ENCODE measurements around the gene OR10A7. TPM values are rescaled to one million over a fixed set of nuclear protein-coding genes. Genes with fewer than 3 reads are reported as not detected.

OR10A7 gene
- polyA plus RNA-seq, 2 of the 4 experiments (the other 2 are of a cell fraction), result not detected

DNA sequence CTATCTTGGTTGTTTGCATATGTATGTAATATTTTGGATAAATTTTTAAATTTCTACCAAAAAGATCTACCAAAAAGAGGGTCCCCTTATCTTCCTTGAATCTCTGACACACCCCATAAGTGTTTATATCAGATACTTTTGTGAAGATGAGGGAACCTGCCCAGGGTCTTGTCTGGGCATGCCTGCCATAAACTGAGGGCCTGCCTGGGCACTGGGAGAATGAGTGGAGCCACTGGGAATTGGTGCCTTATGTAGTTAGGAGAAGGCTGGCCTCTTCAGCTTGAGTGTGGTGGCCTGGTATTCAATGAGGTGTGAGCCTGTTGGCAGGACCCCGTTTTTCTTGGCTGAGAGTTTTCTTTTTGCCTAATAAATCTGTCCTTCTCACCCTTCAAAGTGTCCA, 48.1 kb upstream of the OR10A7 start:
- FAIRE-seq (no peak), ATAC-seq (no peak), DNase-seq (ENCODE audit: low read depth in 1 of 2, low spot score in 1 of 2) (no peak)
- Histone ChIP-seq H3K4me1 (no peaks in the 10 kb centered on the region), H3K9me3 (no peaks in the 10 kb centered on the region), H3K4me3 (no peak overlapping the region), H3K4me2 (no peak overlapping the region), H3K27ac (no peak overlapping the region)
- ChIA-PET POLR2A (no interaction called here), CTCF (no interaction called here)
- 0% methylated on average over 1 of the region's 1 CpG for WGBS (ENCODE audit: missing lambda C conversion rate)
- TF ChIP-seq HEYL (CRISPR knock-in tag; IDR thresholded peaks at IDR 0.05) (no peak), TP53 (CRISPR knock-in tag; IDR thresholded peaks at IDR 0.05) (no peak), POLR2AphosphoS2 (conservative IDR thresholded peaks at IDR 0.05; ENCODE audit: low read length) (no peak), ZFP36 (IDR thresholded peaks at IDR 0.05; ENCODE audit: borderline replicate concordance, partially characterized antibody) (no peak), JUNB (IDR thresholded peaks at IDR 0.05) (no peak), ZSCAN20 (CRISPR knock-in tag; IDR thresholded peaks at IDR 0.05) (no peak), HOXA7 (CRISPR knock-in tag; IDR thresholded peaks at IDR 0.05) (no peak), BHLHE40 (IDR thresholded peaks at IDR 0.05; ENCODE audit: low read depth, low read length) (no peak), RFX5 (IDR thresholded peaks at IDR 0.05) (no peak), TFCP2L1 (CRISPR knock-in tag; IDR thresholded peaks at IDR 0.05) (no peak), CEBPB (IDR thresholded peaks at IDR 0.05) (no peak)
- TF ChIP-seq, protein P1, sequence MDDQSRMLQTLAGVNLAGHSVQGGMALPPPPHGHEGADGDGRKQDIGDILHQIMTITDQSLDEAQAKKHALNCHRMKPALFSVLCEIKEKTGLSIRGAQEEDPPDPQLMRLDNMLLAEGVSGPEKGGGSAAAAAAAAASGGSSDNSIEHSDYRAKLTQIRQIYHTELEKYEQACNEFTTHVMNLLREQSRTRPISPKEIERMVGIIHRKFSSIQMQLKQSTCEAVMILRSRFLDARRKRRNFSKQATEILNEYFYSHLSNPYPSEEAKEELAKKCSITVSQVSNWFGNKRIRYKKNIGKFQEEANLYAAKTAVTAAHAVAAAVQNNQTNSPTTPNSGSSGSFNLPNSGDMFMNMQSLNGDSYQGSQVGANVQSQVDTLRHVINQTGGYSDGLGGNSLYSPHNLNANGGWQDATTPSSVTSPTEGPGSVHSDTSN (IDR thresholded peaks at IDR 0.05), result no peak
- TF ChIP-seq, protein P2, sequence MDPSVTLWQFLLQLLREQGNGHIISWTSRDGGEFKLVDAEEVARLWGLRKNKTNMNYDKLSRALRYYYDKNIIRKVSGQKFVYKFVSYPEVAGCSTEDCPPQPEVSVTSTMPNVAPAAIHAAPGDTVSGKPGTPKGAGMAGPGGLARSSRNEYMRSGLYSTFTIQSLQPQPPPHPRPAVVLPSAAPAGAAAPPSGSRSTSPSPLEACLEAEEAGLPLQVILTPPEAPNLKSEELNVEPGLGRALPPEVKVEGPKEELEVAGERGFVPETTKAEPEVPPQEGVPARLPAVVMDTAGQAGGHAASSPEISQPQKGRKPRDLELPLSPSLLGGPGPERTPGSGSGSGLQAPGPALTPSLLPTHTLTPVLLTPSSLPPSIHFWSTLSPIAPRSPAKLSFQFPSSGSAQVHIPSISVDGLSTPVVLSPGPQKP (IDR thresholded peaks at IDR 0.05; ENCODE audit: low read depth, low read length), result no peak

DNA sequence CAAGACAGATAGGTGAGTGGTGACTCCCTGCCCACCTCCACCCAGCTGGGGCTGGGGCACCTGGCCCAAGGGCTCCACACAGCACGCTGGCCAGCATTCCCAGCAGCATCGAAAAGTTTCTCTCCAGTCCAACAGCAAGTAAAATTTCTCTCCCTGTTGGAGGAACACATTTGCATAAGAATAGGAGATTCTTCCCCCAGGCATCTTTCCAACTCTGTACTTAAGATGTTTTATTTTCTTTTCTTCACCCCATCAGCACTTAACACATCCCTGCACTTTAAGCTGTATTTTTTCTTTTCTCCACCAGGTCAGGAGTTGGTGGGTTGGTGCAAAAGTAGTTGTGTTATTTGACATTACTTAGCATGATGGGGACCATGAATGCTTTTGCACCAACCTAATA, 47.4 kb upstream of the OR10A7 start:
- POLR2A ChIA-PET, result no interaction called here
- no peak for FAIRE-seq
- WGBS (ENCODE audit: missing lambda C conversion rate), result 10% methylated on average over 2 of the region's 2 CpGs
- no peak overlapping the region for H3K4me2 ChIP-seq
- no peak for ATAC-seq
- TF ChIP-seq ESRRA (IDR thresholded peaks at IDR 0.05; ENCODE audit: borderline replicate concordance, low read length) (no peak), TP53 (CRISPR knock-in tag; IDR thresholded peaks at IDR 0.05) (no peak), HOXB5 (CRISPR knock-in tag; IDR thresholded peaks at IDR 0.05) (no peak), CBX2 (IDR thresholded peaks at IDR 0.05; ENCODE audit: borderline replicate concordance, low read depth) (no peak), CEBPB (IDR thresholded peaks at IDR 0.05) (no peak), RNF2 (IDR thresholded peaks at IDR 0.05; ENCODE audit: borderline replicate concordance, low read depth) (no peak)
- TF ChIP-seq, protein P2 (IDR thresholded peaks at IDR 0.05; ENCODE audit: low read depth, low read length), result no peak
- TF ChIP-seq, protein P3, sequence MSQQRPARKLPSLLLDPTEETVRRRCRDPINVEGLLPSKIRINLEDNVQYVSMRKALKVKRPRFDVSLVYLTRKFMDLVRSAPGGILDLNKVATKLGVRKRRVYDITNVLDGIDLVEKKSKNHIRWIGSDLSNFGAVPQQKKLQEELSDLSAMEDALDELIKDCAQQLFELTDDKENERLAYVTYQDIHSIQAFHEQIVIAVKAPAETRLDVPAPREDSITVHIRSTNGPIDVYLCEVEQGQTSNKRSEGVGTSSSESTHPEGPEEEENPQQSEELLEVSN (IDR thresholded peaks at IDR 0.05; ENCODE audit: borderline replicate concordance, low read depth), result no peak
- no peak overlapping the region for H3K27ac ChIP-seq
- no peaks in the 10 kb centered on the region for H3K4me1 ChIP-seq
- no peak for DNase-seq (ENCODE audit: low read depth in 1 of 2, low spot score in 1 of 2)
- CTCF ChIA-PET, result no interaction called here
- H3K9me3 ChIP-seq, result no peaks in the 10 kb centered on the region
- H3K4me3 ChIP-seq, result no peak overlapping the region

DNA sequence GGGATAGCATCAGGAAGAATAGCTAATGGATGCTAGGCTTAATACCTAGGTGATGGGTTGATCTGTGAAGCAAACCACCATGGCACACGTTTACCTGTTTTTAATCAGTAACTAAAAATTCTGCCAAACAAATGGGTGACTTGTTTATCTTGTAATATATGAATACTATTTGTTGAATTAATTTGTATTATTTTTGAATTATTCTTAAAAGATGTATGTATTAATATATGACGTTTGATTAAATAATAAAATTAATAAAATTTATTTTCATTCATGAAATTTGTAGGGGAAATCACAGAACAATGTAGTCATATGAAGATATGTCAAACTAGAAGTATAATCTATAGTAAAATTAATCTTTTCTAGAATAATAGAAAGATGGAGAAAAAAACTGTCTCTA, 32.3 kb upstream of the OR10A7 start:
- Histone ChIP-seq H3K9me3 (no peaks in the 10 kb centered on the region), H3K4me3 (no peak overlapping the region), H3K4me1 (no peaks in the 10 kb centered on the region), H3K27ac (no peak overlapping the region), H3K4me2 (no peak overlapping the region)
- POLR2A ChIA-PET, result no interaction called here
- CTCF ChIA-PET, result interaction anchor here (0.7 to 3.0 kb wide), 12 partner anchors 10 to 533 kb away, joined by 3 to 34 read pairs (median 4); partner anchors contain the start of gene RDH5
- DNase-seq (ENCODE audit: low read depth in 1 of 2, low spot score in 1 of 2), result no peak
- TF ChIP-seq POLR2A (IDR thresholded peaks at IDR 0.05; ENCODE audit: low read length), result no peak
- TF ChIP-seq RFX5 (IDR thresholded peaks at IDR 0.05), result no peak
- TF ChIP-seq CBX2 (IDR thresholded peaks at IDR 0.05; ENCODE audit: borderline replicate concordance, low read depth), result no peak
- no peak for TF ChIP-seq ZNF302 (CRISPR knock-in tag; IDR thresholded peaks at IDR 0.05)
- TF ChIP-seq FOSL2 (IDR thresholded peaks at IDR 0.05), result no peak
- no peak for TF ChIP-seq FOSL2 (CRISPR knock-in tag; IDR thresholded peaks at IDR 0.05)
- TF ChIP-seq POLR2AphosphoS2 (conservative IDR thresholded peaks at IDR 0.05; ENCODE audit: low read length), result no peak
- no peak for TF ChIP-seq NR3C1 (IDR thresholded peaks at IDR 0.05)
- no peak for TF ChIP-seq EHF (CRISPR knock-in tag; IDR thresholded peaks at IDR 0.05)
- WGBS (ENCODE audit: missing lambda C conversion rate), result under 1% methylated on average over 2 of the region's 2 CpGs
- ATAC-seq, result no peak
- no peak for FAIRE-seq

All from A549 (cell line).